Stimulated activated naive CD8-positive, alpha-beta T cell treated with anti-CD3 and anti-CD28 coated beads, Interleukin-15, Interleukin-2, amounts not matched to agents 100 U/mL and 50 U/mL, for 24 hours (primary cell): Measurements from ENCODE around the gene ADD2.
"Not testable (repeated sequence)": the region's sequence is repeated elsewhere in the genome, so short reads cannot be mapped to it uniquely, and the experiment has no call there.

ENCODE experiments used
- ATAC-seq: fragments of 150-1000 bp; cut with Tn5 transposase; one replicate; pipeline ENCODE4 v1.10.0; 2021
- DNase-seq: peaks from one replicate; pipeline ENCODE4 v3.0.0; 2021

ADD2 gene

GRCh38 chr2:70751881-70752280 lies 16.1 kb downstream of the ADD2 start:
- DNase-seq = no peak

GRCh38 chr2:70750320-70750719 lies 17.7 kb downstream of the ADD2 start:
- DNase-seq = no peak
- ATAC-seq = no peak

More at GRCh38 chr2:70751881-70752280, 16.1 kb downstream of the ADD2 start:
- no peak for ATAC-seq

- ATAC-seq (no peak), DNase-seq (no peak)
Observed at GRCh38 chr2:70748002-70748784, 19.8 kb downstream of the ADD2 start.

GRCh38 chr2:70747284-70747683 lies 20.7 kb downstream of the ADD2 start:
- no peak for ATAC-seq
- no peak for DNase-seq

- ATAC-seq = no peak
- no peak for DNase-seq
Observed at GRCh38 chr2:70746094-70746974, 21.7 kb downstream of the ADD2 start.

GRCh38 chr2:70745276-70745825 lies 22.6 kb downstream of the ADD2 start:
- no peak for ATAC-seq

GRCh38 chr2:70744397-70744796 lies 23.6 kb downstream of the ADD2 start:
- no peak for ATAC-seq
- no peak for DNase-seq

More at GRCh38 chr2:70745276-70745825, 22.6 kb downstream of the ADD2 start:
- DNase-seq = no peak

GRCh38 chr2:70743677-70744076 lies 24.3 kb downstream of the ADD2 start:
- DNase-seq (no peak), ATAC-seq (no peak)

- ATAC-seq (no peak), DNase-seq (no peak)
Observed at GRCh38 chr2:70743068-70743467, 24.9 kb downstream of the ADD2 start.

- ATAC-seq, DNase-seq: not testable (repeated sequence)
Observed at GRCh38 chr2:70739492-70739891, 28.5 kb downstream of the ADD2 start.

GRCh38 chr2:70738159-70738558 lies 29.8 kb downstream of the ADD2 start:
- ATAC-seq = no peak
- DNase-seq = no peak

GRCh38 chr2:70735071-70735470 lies 32.9 kb downstream of the ADD2 start:
- no peak for DNase-seq
- ATAC-seq = no peak

GRCh38 chr2:70733646-70734180 lies 34.3 kb downstream of the ADD2 start:
- no peak for ATAC-seq

GRCh38 chr2:70732766-70733645 lies 35.0 kb downstream of the ADD2 start:
- DNase-seq (no peak), ATAC-seq (no peak)

More at GRCh38 chr2:70733646-70734180, 34.3 kb downstream of the ADD2 start:
- no peak for DNase-seq

GRCh38 chr2:70730730-70731129 lies 37.3 kb downstream of the ADD2 start:
- DNase-seq (no peak), ATAC-seq (no peak)

- DNase-seq (no peak), ATAC-seq (no peak)
Observed at GRCh38 chr2:70729647-70730046, 38.4 kb downstream of the ADD2 start.

- ATAC-seq = no peak
- no peak for DNase-seq
Observed at GRCh38 chr2:70728128-70728527, 39.9 kb downstream of the ADD2 start.

GRCh38 chr2:70726947-70727725 lies 40.9 kb downstream of the ADD2 start:
- no peak for ATAC-seq

GRCh38 chr2:70725505-70725904 lies 42.5 kb downstream of the ADD2 start:
- ATAC-seq = no peak

More at GRCh38 chr2:70726947-70727725, 40.9 kb downstream of the ADD2 start:
- no peak for DNase-seq

GRCh38 chr2:70724366-70724765 lies 43.6 kb downstream of the ADD2 start:
- ATAC-seq = no peak

More at GRCh38 chr2:70725505-70725904, 42.5 kb downstream of the ADD2 start:
- DNase-seq = no peak

More at GRCh38 chr2:70724366-70724765, 43.6 kb downstream of the ADD2 start:
- DNase-seq = no peak
